G401 (cell line): ENCODE data around the gene C9orf153. TPM values are rescaled to one million over a fixed set of nuclear protein-coding genes. Genes with fewer than 3 reads are reported as not detected.
"Not testable (repeated sequence)": the region's sequence is repeated elsewhere in the genome, so short reads cannot be mapped to it uniquely, and the experiment has no call there.

Source experiments
- DNase-seq: peaks from one replicate; pipeline ENCODE4 v3.0.0-alpha.2; 2015; ENCODE audit warnings: low spot score
- in situ Hi-C: cut with HindIII; loops from 2 replicates; pipeline ENCODE4 v1.10.0; 2016; ENCODE audit warnings: low sequenced_read_pairs, mixed read lengths
- total RNA-seq: library from RNA; depleted of rRNA; stranded (reverse); fragments of >200 nt; shearing (Covaris generic); gene quantifications from 2 replicates; pipeline ENCODE4 v1.2.3, GENCODE V29; 2014

C9orf153 gene
- total RNA-seq, 1 experiment from 2014 or later, result 0.07 TPM

DNA sequence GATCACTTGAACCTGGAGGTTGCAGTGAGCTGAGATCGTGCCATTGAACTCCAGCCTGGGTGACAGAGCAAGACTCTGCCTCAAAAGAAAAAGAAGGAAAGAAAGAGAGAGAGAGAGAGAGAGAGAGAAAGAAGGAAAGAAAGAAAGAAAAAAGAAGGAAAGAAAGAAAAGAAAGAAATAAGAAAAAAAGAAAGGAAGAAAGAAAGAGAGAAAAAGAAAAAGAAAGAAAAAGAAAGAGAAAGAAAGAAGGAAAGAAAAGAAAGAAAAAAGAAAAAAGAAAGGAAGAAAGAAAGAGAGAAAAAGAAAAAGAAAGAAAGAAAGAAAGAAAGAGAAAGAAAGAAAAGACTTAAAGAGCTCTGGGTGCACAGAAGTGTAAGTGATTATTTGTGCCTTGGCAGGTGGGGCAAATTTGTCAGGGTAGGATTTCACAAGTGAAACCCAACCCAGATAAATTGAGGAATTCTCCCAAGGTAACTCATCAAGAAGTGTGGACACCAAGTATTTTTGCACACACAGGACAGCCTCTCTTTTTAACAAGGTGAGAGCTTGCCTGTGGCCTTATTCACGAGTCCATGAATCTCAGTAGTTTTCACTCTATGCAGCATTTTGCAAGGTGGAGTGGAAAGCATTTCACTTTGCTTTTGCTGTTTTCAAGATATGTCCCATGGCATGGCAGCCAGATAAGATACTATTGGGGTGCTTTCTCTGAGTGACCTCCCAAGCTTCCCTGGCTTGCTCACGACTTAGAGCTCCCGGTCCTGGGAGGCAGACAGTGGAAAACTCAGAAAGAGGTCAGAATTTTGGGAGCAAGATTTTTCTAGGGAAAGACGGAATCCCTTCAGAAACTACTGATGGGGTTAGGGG lies 57.8 kb downstream of the C9orf153 start:
- in situ Hi-C loops, result no loop called here
- DNase-seq, result no peak

DNA sequence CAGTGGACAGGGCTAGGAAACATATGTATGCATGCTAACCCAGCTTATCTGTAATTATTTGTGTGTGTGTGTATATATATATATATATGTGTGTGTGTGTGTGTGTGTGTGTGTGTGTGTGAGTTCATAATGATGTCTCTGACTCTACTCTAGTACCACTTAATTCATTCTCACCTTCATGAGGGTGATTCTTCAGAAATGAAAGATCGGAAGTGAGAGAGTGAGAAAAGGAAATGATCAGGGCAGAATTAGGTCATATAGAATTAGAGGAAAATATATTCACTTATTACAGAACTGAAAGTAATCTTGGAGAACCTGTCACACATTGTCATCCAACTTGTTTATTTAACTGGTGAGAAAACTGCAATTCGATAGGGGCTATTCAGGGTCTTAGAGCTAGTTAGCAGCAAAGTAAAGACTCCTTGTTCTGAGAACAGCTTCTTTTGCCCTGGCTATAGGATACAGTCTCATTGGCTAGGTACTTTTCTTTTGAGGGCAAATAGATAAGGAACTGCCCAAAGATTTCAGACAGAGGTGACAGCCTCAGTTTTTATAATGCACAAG lies 58.8 kb downstream of the C9orf153 start:
- in situ Hi-C loops, result no loop called here
- DNase-seq, result no peak

DNA sequence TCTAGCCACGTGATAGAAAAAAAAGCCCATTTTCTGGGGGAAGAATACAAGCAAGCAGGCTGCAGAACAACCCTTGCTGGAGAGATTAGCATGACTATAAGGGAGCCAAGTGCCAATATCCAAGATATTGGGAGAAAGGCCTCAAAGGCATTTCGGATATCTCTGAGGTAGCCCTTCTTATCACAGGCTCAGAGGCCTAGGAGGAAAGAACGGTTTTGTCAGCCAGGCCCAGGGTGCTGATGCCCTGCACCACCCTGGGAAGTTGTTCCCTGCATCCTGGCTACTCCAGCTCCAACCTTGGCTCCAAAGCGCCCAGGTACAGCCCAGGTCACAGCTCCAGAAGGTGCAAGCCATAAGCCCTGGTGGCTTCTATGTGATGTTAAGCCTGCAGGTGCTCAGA lies 66.4 kb downstream of the C9orf153 start:
- in situ Hi-C loops, result no loop called here
- no peak for DNase-seq

- DNase-seq, in situ Hi-C loops: not testable (repeated sequence)
Measured at GRCh38 chr9:86190700-86191099, 68.8 kb downstream of the C9orf153 start.

- in situ Hi-C loops, result no loop called here
Measured at GRCh38 chr9:86187121-86187520, 72.3 kb downstream of the C9orf153 start.

DNA sequence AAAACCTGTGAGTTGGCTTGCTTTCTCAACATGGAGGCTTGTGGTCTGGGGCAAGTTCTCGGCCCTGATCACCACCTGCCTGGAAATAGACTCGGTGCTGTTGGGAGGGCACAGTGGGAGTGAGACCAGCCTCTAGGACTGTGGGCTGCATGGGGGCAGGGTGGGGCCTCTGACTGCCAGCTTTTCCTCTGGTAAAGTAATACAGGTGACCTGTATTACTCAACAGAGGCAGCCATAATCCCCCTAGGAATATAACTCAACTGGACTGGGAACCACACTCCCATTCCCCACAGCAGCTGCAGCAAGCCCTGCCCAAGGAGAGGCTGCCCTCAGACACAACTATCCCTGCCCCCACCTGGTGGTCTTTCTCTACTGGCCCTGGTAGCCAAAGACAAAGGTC lies 72.8 kb downstream of the C9orf153 start:
- in situ Hi-C loops, result no loop called here
- DNase-seq, result no peak

More at GRCh38 chr9:86187121-86187520, 72.3 kb downstream of the C9orf153 start:
- DNase-seq, result no peak

DNA sequence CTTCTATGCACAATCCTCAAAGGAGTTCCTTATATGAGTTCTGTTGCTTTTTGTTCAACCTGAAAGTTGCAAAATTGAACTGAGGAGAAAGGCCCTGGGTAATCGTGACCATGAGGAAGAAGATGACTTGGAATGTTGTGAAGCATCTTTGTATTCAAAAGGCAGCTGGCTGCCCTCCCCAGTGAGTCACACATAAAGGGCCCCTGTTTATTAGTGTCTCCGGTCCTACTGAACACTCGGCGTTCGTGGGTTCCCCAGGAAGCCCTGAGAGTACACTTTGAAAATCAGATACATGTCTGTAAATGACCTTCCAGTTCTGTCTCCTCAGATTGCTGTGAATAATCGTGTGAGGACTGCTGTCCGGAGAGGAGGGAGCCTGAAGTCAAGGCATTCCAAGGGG lies 73.6 kb downstream of the C9orf153 start:
- in situ Hi-C loops, result no loop called here
- no peak for DNase-seq

GRCh38 chr9:86184138-86184524 lies 75.3 kb downstream of the C9orf153 start:
- no peak for DNase-seq
- in situ Hi-C loops, result no loop called here

GRCh38 chr9:86183229-86184137 lies 76.0 kb downstream of the C9orf153 start:
- DNase-seq, result no peak
- in situ Hi-C loops, result no loop called here

DNA sequence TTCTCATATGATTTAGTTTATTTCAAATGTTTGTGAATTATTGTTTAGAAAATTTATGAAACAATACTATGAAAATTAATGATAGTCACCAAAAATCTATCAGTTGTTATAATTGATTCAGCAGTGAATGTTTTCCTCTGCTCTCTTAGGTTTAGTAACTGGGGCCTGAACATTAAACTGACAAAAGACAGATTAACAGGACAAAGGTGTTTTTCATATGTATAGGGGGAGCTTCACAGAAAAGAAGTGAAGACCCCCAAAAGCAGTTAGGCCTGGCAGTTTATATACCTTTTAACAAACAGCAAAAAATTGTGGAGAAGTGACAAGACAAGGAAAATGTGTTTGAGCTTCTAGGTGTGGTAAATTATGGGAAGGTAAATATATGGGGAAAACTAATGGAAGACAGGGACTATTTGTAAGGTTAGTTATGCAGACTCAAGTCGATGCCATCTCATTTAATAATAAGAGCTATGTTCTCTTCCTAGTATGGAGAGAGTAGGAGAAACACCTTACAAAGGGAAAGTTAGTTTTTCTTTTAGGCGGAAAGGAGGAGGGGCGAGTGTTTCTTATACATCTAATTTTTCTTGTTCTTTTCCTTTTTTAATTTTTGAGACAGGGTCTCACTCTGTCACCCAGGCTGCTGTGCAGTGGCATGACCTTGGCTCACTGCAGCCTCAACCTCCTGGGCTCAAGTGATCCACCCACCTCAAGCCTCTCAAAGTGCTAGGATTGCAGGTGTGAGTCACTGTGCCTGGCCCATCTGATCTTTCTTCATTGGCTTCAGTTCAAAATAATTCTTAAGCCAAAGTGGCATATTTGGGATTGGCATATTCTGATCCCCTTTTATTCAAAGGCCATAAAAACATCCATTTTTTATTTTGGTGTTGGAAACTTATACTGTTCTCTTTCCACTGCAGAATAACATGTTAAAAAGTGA lies 77.8 kb downstream of the C9orf153 start:
- DNase-seq, result no peak
- in situ Hi-C loops, result no loop called here

DNA sequence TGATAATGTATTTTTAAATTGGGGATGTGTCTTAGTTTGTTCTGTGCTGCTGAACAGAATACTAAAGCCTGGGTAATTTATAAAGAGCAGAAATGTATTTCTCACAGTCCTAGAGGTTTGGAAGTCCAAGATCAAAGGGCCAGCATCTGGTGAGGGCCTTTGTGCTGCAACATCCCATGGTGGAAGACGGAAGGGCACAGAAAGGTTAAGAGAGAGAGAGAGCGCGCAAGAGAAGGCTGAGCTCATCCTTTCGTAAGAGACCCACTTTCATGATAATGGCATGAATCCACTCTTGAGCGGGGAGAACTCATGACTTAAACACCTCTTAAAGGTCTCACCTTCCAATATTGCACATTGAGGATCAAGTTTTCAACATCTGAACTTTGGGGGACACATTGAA lies 81.0 kb downstream of the C9orf153 start:
- in situ Hi-C loops, result no loop called here

DNA sequence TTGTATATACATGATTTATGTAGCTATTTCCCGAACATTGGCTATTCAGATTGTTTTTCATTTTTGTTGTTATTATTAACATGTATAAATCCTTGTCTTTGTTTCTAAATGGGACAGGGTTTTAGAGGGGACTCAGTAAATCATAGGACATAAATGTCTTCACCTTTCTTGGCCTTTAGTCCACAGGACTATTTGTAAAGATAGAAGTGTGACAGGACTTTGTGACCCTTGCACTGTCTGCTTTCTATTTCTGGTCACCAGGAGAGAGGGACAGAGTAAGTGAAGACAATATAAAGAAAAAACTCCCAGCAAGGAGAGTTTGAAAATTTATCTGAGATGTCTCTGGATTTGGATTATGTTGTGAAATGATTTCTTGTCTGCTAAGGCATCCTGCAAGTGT lies 81.5 kb downstream of the C9orf153 start:
- no peak for DNase-seq
- in situ Hi-C loops, result no loop called here

More for the DNA sequence above, 81.0 kb downstream of the C9orf153 start:
- DNase-seq, result no peak

GRCh38 chr9:86176468-86176867 lies 83.0 kb downstream of the C9orf153 start:
- in situ Hi-C loops, result no loop called here
- DNase-seq, result no peak

DNA sequence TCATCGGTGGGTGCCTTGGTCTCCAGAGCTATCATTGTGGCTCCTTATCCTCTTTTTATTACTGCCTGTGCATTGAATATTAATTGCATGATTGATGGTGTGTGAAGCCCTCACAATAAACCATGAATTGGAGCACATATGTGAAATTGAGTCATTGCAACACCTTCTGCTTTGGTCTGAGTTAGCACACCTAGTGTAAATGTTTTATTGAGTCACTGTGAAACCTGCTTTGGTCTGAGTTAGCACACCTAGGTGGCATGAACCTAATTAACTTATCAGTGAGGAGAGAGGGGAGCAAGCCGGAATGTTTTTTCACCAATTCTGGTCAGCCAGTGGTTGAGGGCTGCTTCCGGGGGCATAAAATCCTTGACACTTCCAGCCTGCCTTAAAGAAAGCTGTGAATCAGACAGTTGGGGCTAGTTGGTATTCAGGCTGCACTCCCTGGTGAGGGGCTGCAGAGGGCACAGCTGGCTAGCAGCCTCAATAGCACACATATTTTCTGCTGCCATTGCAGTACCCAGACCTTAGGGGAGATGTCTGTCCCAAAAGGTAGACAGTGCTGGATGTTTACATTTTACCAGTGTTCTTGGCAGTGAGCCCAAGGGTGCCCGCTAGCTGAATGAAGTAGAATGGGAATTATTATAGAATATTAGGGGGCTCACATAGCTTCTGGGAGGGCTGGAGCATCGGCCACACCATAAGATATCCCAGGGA lies 83.6 kb downstream of the C9orf153 start:
- DNase-seq, result no peak
- in situ Hi-C loops, result no loop called here

DNA sequence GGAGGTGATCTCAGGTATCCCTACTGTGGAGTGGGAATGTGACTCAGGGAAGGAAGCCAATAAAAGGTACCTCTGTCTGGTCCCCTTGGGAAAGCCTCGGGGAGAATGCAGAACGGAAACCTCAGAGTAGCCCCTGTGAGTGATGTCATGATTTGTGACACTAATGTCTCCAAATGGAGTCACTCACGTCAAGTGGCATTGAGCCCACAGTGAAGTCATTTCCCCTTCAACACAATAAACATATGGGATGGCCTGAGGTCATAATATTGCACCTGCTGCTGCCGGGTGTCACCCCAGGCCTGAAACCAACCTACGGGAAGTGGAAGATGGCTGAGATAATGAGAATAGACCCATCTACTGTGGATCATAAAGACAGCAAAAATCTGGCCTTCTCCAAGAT lies 84.2 kb downstream of the C9orf153 start:
- DNase-seq, result no peak
- in situ Hi-C loops, result no loop called here
